ENCODE measurements around the gene OBP2A.

OBP2A gene

DNA sequence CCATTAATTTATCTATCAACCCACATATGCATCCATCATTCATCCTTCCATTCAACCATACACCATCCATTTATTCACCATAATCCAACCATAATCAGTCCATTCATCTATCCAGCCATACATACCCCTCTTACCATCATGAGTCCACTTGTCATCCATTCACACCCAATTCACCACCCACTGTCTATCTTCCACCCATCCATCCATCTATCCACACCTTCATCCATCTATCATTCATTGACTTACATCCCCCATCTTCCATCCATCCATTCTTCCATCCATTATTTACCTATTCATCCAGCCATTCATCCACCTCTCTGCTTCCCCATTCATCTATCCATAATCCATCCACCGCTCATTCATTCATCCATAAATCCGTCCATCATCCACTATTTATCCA, 33.4 kb downstream of the OBP2A start:
- no peak for DNase-seq (ENCODE audit: low read depth)

DNA sequence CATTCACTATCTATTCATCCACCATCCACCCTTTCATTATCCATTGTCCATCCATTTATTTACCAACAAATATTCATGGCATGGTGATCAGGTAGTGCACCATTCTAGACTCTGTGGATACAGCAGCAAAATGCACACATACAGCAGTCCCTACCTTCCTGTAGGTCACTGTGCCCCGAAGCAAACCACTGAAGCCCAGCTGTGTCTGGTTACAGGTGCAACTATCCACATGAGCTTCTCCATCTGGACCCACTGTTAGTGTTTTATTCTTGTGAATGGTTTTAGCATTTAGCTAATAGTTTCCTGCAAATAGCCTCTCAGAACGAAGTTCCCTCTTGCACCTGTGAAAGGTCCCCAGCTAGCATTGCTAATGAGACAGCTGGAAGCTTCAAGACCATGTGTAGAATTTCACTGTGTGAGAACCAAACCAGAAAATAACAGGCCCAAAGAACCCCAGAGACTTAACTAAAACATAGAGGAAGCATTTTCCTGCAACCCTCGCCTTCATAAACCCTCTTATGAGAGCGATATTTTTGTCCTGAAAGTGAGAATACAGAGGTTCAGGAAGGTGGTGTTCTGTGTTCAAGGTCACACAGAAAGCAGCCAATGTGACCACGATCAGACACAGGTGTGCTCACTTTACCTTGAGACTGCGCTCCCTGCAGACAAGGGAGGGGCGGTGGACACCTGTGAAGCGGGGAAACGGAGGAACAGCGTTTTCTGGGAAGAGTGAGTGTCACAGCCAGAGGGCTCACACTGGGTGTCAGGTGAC, 34.1 kb downstream of the OBP2A start:
- no peak for DNase-seq (ENCODE audit: low read depth)

DNA sequence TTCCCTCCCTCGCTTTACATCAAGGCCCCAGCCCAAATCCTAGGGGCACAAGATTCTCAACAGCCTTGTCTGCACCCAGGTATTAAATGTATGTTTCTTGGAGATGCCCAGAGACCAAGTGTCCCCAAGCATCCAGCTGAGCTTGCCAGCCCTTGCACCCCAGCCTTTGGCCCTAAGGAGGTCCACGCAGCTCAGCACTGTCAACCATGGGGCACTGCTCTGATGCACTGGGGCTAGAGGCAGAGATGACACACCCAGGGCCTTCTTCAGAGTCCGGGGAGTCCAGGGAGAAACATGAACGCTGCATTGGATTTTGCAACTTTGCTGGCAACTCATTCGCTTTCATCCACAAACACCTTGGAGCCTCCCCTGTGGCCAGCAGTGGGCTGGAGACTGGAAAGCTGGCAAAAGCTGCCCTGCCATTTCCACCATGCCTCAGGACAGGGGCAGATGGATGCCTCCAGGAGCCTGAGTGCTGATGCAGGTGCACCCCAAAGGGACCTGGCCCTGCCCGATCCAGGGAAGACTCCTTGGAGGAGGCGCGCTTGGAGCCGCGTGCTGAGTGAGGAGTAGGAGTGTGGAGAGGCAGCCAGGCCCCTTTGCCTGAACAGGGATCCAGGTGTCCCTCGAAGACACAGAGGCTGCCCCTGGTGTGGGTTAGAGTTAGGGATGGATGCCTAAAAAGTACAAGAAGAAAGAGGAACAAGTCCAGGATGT, 34.9 kb downstream of the OBP2A start:
- DNase-seq (ENCODE audit: low read depth), result no peak

DNA sequence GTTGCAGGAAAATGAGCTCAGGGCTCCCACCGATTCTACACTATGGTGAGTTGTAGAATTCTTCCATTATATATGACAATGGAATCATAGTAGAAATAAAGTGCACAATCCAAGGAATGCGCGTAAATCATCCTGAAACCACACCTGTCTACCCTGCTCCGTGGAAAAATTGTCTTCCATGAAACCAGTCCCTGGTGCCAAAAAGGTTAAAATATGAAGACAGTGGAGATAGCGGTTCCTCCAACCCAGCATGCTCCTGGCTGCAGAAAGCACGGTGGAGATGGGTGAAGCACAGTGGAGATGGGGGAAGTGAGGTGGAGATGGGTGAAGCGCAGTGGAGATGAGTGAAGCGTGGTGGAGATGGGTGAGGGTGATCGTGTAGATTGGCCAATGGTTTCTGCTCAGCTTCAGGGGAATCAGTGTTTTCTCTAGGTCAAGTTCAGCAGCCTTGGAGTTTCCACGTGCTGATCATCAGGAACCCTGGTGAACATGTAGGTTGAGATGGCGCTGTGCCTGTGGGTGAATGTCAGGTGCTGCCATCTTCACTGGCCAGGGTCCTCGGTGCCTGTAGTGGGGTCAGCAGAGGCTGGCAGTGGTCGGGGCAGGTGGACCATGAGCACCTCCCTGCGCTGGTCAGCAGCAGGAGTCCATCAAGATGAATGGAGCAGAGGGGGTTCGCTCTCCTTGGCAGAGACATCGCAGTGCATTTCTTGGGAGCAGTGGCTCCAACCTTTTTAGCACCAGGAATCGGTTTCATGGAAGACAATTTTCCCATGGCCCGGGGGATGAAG, 35.9 kb downstream of the OBP2A start:
- no peak for DNase-seq (ENCODE audit: low read depth)

DNA sequence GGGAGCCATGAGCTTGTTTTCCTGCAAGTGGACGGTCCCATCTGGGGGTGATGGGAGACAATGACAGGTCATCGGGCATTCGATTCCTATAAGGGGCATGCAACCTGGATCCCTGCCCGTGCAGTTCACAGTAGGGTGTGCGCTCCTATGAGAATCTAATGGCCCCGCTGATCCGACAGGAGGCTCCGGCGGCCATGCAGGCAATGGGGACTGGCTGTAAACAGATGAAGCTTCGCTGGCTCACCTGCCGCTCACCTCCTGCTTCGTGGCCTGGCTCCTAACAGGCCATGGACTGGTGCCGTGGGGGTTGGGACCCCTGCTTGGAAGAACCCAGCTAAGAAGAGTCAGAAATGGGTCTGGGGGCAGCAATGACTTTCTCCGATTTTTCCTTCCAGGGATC, 36.6 kb downstream of the OBP2A start:
- DNase-seq (ENCODE audit: low read depth), result no peak

DNA sequence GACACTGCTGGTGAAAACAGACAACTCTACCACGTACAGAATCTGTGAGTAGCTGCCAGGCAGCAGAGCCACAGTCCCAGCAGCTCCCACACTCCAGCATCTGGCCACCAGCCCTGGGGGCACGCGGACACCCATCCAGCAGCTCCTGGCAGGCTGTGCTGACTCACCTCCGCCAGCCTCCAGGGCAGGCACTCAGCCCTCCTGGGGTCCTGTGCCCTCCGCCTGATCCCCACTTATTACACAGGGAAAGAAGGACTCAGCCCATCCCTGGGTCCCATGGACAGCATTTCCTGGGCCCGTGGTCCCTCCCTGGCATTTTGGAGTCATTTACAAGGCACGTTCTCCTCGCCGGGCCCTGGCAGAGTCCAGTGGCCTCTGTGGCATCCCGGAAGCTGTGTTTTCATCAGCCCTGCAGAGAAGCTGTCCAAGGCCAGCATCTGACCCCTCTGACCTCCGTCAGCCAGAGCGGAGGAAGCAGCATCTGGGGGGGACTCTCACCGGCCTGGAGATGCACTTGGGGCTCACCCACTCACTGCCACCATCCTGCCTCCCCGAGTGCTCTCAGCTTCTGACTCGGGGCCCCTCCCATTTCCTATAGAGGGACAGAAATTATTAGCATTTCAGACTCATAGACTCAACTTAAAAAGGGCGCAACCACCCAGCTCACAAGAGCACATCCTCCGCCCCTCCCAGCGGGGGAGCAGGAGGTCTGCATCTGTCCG, 37.2 kb downstream of the OBP2A start:
- no peak for DNase-seq (ENCODE audit: low read depth)

DNA sequence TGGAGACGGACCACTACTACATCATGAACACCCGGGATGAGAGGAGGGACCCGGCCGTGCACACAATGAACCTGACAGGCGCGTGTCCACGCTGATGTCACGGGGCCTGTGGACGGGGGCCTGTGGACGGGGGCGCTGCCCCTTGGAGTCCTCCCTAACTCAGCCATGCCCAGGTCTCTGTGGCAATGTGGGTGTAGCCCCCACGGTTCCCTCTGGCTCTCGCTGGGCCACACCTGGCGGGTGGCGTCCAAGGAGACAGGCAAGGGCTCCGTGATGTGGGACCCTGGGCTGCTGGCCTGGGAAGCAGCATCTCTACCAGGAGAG, 37.7 kb downstream of the OBP2A start:
- no peak for DNase-seq (ENCODE audit: low read depth)

DNA sequence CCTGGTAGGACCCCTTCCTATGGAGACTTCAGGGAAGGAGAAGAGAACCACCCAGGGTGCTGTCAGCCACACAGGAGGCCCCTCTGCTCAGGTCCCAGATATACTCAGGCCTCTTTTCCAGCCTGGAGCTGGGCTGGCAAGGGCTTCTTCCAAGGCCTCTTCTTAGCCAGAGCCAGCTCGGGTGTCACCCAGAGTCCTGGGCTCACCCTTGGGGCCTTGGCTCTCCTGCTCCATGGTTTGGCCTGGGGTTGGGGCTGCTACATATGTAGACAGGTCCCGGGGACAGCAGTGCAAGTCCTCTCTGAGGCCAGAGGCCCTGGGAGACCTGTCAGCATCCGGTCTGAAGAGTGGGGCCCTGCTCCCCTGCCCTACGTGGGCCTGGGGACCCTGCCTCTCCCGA, 38.4 kb downstream of the OBP2A start:
- DNase-seq (ENCODE audit: low read depth), result no peak

DNA sequence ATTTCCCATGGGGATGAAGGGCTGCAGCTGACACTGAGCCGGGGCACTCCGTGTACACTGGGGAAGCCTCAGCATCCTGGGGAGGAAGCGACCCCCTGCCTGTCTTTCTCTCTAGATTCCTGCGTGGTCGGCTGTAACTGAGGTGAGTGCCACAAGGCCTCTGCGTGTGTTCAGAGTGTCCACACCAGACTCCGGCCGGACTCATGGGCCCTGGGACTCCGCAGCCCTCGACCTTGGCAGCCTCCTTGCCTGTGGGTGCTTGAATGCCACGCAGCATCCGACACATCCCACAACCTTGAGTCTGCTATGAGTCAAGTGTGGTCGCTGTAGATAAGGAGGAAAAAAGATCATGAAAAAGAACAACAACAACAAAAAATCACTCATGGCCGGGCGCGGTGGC, 39.0 kb downstream of the OBP2A start:
- DNase-seq (ENCODE audit: low read depth), result no peak

DNA sequence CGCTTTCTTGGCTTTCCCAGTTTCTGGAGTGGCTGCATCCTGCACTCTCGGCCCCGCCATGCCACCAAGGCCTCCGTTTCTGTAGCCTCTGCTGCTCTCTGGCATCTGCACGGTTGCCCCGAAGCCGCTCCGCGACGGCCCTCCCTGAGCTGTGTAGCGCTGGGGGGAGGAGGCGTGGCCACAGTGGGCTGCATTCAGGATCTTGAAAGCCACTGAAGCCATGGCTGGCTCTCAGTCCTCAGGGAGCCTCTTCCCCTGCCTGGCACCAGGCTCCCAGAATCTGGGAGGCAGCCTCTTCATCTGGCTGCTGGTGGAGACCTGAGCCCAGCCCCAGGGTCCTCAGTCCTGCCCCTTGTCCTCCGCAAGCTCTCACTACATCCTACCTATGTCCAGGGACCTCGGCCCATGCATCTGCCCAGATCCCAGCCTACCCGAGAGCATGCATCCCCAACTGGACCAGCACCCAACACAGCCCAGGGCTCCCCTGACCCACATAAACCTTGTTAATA, 40.7 kb downstream of the OBP2A start:
- no peak for DNase-seq (ENCODE audit: low read depth)

DNA sequence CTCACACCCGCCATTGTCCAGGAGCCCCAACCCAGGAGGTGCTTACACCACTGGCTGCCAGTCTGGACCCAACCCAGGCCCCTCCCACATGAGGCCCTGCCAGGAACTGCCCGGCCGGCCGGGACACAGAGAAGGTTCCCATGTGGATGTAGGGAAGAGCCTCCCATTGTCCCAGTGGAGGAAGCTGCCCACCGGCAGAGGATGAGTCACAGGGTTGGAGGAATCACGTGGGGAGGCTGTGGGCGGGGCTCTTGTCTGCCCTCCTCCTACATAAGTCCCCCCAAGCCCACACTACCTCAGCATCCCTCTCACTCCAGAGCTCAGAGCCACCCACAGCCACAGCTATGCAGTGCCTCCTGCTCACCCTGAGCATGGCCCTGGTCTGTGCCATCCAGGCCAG, 41.7 kb downstream of the OBP2A start:
- no peak for DNase-seq (ENCODE audit: low read depth)

DNA sequence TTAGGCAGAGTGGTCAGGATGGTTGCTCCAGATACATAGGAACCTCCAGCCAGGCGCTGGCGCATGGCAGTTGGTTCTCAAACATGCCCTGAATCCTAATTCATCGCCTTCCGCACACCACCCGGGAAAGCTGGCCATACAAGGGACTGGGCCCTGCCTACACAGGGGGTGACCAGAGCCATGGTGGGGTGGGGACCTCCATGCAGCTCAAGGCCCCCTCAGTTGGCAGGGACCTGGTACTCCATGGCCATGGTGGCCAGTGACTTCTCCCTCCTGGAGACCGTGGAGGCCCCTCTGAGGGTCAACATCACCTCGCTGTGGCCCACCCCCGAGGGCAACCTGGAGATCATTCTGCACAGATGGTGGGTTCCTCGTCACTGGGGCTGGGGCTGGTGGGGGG, 42.4 kb downstream of the OBP2A start:
- no peak for DNase-seq (ENCODE audit: low read depth)

DNA sequence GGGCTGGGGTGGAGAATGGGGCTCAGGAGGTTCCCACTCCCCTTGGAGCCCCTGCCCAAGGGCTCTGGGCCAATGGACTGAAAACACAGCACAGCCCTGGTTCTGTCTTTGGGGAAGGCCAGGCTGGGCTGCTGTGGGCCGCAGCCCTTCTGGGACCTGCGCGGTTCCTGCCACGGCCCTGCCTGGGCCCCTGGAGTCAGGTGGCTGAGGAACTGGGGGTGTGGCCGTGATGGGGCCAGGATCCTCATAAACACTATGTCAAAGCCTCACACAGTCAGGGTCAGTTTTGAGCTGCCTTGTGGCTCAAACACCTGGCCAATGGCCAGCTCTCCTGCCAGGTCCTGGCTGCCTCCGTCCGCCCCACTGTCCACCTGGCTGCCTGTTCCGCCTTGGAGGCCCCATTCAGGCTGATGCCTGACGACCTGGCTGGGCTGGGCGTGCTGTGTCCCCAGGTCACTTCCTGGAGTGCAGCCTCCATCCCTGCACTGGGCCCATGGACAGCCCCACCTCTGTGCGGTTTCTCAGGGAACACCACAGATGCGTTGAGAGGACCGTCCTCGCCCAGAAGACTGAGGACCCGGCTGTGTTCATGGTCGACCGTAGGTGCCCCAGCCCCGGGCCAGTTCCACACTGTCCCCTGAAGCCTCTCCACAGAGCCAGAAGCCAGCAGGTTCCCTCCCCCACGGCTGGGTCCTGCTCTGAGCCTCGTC, 43.1 kb downstream of the OBP2A start:
- no peak for DNase-seq (ENCODE audit: low read depth)

DNA sequence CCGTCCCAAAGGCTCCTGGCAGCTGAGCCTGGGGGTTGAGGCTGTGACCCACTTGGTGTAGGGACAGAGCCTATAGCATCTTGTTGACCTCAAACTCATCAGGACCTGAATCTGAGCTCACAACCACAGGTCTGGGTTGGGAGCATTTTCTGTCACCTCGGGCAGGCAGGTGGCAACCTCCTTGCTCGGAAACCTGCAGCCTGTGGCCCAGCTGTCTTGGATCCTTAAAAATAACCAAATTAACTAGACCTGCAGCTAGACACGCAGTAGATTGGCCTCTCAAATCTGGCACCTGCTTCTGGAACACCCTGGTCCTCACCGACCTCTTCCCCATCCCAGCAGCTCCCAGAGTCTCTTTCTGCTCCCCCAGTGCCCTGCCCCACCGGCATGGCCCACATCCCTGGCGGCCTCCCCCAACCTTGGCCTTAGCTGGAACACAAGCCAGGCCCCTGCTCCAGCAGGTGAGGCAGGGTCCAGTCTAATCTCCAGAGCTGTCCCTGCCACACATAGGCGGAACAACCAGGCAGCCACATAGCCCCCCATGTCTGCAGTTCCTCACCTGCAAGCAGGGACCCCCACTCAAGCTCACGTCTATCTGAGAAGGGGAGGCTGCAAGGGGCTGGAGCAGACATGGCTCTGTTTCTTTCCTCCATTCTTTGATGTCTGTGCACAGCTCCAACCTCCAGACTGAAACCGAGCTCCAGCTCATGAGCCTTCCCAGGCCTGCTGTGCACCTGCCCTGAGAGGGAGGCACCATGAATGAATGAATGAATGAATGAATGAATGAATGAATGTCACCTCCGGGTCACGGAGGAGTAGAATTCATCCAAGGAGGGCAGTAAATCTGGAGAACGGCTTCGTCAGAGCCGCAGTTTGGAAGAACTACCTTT, 43.9 kb downstream of the OBP2A start:
- DNase-seq (ENCODE audit: low read depth), result no peak

DNA sequence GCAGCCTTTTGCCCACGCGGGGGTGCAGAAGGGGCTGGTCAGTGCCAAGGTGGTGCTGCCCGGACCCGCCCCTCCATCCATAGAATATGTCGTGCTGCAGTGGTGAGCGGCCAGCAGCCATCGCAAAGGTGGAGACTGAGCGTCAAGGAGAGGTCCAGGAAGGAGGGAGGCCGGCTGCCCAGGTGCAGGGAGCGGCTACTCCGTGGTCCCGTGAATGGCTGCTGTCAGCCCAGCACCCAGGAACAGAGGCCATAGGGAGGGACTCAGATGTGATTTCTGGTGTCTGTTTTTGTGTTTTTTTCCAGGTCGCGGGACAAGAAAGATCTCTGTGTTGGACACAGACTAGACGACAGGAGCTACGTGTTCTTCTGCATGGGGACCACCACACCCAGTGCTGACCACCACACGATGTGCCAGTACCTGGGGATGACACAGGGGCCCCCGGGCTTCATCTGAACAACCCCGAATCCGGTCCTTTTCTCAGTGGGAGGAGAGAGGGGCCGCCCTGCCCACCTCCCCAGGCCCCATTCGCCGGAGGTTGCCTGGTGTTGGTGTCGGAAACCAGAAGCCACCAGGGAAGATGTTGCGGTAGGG, 44.7 kb downstream of the OBP2A start:
- no peak for DNase-seq (ENCODE audit: low read depth)

DNA sequence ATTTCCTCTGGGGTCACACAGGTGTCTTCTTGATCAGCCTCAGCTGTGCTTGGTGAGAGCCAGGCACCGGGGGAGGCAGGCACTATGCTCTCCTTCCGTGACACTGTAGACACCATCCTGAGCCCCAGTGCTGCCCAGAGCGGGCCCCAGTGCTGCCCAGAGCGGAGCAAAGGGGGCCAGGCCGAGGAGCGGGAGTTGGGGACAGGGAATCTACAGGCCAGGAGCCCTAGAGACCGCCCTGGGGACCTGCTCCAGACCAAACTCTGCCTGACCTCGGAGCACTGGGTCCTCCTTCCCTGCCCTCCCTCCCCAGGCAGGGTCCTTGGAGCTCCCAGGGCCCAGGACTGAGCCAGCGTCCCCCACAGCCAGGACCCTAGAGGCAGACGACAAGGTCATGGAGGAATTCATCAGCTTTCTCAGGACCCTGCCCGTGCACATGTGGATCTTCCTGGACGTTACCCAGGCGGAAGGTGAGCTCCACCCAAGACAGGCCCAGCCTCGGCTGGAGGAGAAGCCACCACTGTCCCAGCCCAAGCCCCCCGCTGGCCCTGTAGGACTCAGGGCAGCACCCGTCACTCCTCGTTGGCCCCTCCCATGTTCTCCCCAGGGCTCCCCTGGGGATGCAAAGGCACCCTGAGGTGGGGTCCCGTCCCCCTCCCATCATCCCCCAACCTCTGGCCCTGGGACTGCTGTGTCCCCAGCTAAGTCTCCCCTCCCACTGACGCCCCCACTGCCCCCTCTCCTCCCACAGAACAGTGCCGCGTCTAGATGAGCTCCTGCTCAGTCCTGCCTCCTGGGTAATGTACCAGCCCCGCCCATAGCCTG, 45.8 kb downstream of the OBP2A start:
- no peak for DNase-seq (ENCODE audit: low read depth)

DNA sequence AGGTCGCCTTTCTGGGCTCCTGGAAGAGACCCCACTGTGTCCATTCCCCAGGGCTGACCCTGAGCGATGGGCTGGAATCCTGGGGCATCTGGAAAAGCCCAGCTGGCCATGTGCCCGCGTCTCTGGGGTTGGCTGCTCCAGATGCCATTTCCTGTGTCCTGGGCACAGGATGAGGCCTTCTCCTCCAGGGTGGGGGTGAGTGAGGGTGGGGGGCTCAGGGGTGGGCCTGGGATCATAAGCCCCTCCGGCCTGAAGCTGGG, 46.3 kb downstream of the OBP2A start:
- no peak for DNase-seq (ENCODE audit: low read depth)

DNA sequence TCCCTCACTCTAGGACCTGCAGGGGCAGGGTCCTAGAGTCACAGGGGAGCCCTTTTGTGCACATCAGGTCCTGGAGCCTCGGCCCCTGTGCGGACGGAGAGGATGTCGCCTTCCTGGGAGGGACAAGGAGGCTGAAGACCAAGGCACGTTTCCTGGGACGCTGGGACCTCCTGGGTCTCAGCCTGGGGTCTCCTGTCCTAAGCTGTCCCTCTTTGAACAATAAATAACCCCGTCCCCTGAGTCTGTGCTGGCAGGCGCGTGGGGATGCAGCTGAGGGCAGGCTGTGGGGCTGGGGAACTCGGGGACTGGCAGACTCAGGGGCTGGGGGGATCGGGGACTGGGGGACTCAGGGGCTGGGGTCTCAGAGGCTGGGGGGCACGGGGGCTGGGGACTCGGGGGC, 46.7 kb downstream of the OBP2A start:
- no peak for DNase-seq (ENCODE audit: low read depth)

DNA sequence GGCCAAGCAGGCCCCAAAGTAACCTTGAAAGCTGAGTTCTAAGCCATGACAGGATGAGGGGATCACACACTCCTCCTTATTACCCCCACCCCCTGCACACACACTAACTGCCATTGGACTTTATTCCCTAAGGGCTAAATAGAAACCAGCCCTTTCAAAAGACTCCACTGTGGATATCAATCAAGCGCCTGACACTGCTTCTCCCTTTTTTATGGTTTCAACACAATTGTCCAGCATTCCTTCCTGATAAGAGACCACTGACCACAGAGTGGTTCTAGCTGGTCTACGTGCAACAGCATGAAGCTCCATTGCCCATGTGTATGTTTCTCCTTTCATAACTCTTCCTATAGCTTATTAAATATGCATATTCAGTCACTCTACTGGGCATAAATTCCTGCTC, 50.3 kb downstream of the OBP2A start:
- DNase-seq (ENCODE audit: low read depth), result no peak

All from HS-5 (cell line).